Adrenal gland (tissue), 19 donors: ENCODE measurements around the gene OR10J5. TPM values are rescaled to one million over a fixed set of nuclear protein-coding genes. Genes with fewer than 3 reads are reported as not detected.

Experiments
- DNase-seq, 7 donors: peaks; one replicate each; pipeline ENCODE4 v3.0.0-alpha.2; 2019 to 2020
- H3K27ac ChIP-seq, 5 donors: fragments of 200-600 bp; sonication (generic) in 4 of 5; 1 replicate in 3 of 5; 2 replicates in 2 of 5; pipeline versions ENCODE4 v1.5.1 to v1.8.0; 2016 to 2020; ENCODE audit warnings: mild to moderate bottlenecking in 1 of 5
- H3K27me3 ChIP-seq: fragments of 200-600 bp; 2 replicates; pipeline ENCODE4 v1.8.0; 2021
- H3K36me3 ChIP-seq, 2 donors: fragments of 200-600 bp; replicated peaks in 1 of 2; 1 replicate in 1 of 2; 2 replicates in 1 of 2; pipeline versions ENCODE4 v1.5.1 to v1.8.0; 2018 to 2022
- H3K4me1 ChIP-seq, 2 donors: fragments of 200-600 bp; replicated peaks in 1 of 2; 1 replicate in 1 of 2; 2 replicates in 1 of 2; pipeline versions ENCODE4 v1.5.1 to v1.8.0; 2018 to 2021
- H3K4me3 ChIP-seq, 4 donors: fragments of 200-600 bp; sonication (generic) in 3 of 4; one replicate each; pipeline ENCODE4 v1.5.1; 2016 to 2018
- H3K9me3 ChIP-seq, 3 donors: fragments of 200-600 bp; sonication (generic) in 1 of 3; replicated peaks in 1 of 3; 1 replicate in 2 of 3; 2 replicates in 1 of 3; pipeline versions ENCODE4 v1.5.1 to v1.8.0; 2016 to 2021
- POLR2A ChIP-seq, 2 donors: fragments of 450-650 bp; IDR thresholded peaks; one replicate each; pipeline ENCODE4 v1.6.1; 2017; ENCODE audit warnings: antibody characterized with exemption in 2 of 2, mild to moderate bottlenecking in 2 of 2, moderate library complexity in 1 of 2
- WGBS, 4 donors: extraction: QIAGEN DNeasy Blood & Tissue Kit in 2 of 4; methylation state at CpG; one replicate each; pipeline versions ENCODE4 v1.1.5 to v1.1.7; 2013 to 2017; 5-methylcytosine and 5-hydroxymethylcytosine counted together
- intact Hi-C, 2 donors: fragments of 100-400 bp; cut with DNase I; formaldehyde crosslinking; loops; one replicate each; pipeline versions ENCODE4 v1.14.1 to v1.15.0; 2022 to 2023
- long read RNA-seq, 10 donors: library from polyadenylated mRNA in 3 of 10; unstranded in 2 of 10; stranded (forward) in 1 of 10; transcript quantifications; one replicate each; pipeline ENCODE4 v2.0.0 and lab custom pipeline, GENCODE V29; 2021 to 2026
- polyA plus RNA-seq, 3 donors: library from polyadenylated mRNA; stranded (reverse); fragments of 200-250 nt in 2 of 3; fragments of 350-450 nt in 1 of 3; fragmentation: Illumina TruSeq in 1 of 3; extraction: RNeasy Lipid Tissue Mini Kit (QIAGEN cat#74804) in 1 of 3; gene quantifications; one replicate each; pipeline ENCODE4 v1.2.3, GENCODE V29; 2013 to 2014
- total RNA-seq, 9 donors: library from RNA; depleted of rRNA in 4 of 9; stranded (reverse); fragments of >200 nt in 4 of 9; fragments of 120-200 nt in 1 of 9; fragmentation: NEBNext Ultra II Directional in 1 of 9; extraction: Animal tissue kit (Norgen Biotek cat#: 25700) in 1 of 9; gene quantifications; one replicate each; pipeline versions ENCODE4 v1.1.0 to v1.2.4, GENCODE V29; 2013 to 2023
- TF ChIP-seq, protein P1 (sequence below), 6 experiments: fragments of 450-650 bp in 4 of 6; fragments of 200-600 bp in 2 of 6; sonication (generic) in 1 of 6; IDR thresholded peaks; 1 replicate in 5 of 6; 2 replicates in 1 of 6; pipeline versions ENCODE4 v1.5.1 to v1.8.0; 2016 to 2021; ENCODE audit warnings: antibody characterized with exemption in 6 of 6, mild to moderate bottlenecking in 2 of 6, moderate library complexity in 1 of 6
- donor health status: healthy with polysubstance abuse.
- donor health status: Bipolar disorder and iron deficiency.
- donor health status: DM: yes; HTN: yes; CAD: no.
- donor health status: DM: no; HTN: no; CAD: no.
- donor health status: DM: no; HTN: no; CAD: no.
- donor health status: DM: yes; HTN: yes; CAD: no.

Gene OR10J5, protein sequence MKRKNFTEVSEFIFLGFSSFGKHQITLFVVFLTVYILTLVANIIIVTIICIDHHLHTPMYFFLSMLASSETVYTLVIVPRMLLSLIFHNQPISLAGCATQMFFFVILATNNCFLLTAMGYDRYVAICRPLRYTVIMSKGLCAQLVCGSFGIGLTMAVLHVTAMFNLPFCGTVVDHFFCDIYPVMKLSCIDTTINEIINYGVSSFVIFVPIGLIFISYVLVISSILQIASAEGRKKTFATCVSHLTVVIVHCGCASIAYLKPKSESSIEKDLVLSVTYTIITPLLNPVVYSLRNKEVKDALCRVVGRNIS
- not detected for total RNA-seq
- polyA plus RNA-seq = not detected
- long read RNA-seq, donor 1 = 0 reads
- long read RNA-seq, donor 2 = 0 reads
- long read RNA-seq, donor 3 = 0 reads
- long read RNA-seq, donor 4 = 0 reads
- long read RNA-seq, donor 5 = 0 reads
- long read RNA-seq, donor 6 = 0 reads
- long read RNA-seq, donor 7 = 0 reads
- long read RNA-seq, donor 8 = 0 reads
- long read RNA-seq, donor 9 = 0 reads
- long read RNA-seq, donor 10 = 0 reads

GRCh38 chr1:159535907-159536306, at the start of gene OR10J5:
Gene OR10J5, minus strand, starts transcription at chr1:159536007. Its CDS starts 0 bp downstream, at chr1:159536007.
- no peak within 1 kb of the TSS for H3K4me3 ChIP-seq
- intact Hi-C loops = no loop called here
- no peak for DNase-seq
- H3K27ac ChIP-seq = no peak within 1 kb of the TSS
- no peaks in the 10 kb centered on the region for H3K27me3 ChIP-seq
- 75 to 100% (median 88%) methylated on average over 1 of the region's 1 CpG for WGBS, 4 donors
- TF ChIP-seq POLR2A (IDR thresholded peaks at IDR 0.05) = no peak
- TF ChIP-seq, protein P1, sequence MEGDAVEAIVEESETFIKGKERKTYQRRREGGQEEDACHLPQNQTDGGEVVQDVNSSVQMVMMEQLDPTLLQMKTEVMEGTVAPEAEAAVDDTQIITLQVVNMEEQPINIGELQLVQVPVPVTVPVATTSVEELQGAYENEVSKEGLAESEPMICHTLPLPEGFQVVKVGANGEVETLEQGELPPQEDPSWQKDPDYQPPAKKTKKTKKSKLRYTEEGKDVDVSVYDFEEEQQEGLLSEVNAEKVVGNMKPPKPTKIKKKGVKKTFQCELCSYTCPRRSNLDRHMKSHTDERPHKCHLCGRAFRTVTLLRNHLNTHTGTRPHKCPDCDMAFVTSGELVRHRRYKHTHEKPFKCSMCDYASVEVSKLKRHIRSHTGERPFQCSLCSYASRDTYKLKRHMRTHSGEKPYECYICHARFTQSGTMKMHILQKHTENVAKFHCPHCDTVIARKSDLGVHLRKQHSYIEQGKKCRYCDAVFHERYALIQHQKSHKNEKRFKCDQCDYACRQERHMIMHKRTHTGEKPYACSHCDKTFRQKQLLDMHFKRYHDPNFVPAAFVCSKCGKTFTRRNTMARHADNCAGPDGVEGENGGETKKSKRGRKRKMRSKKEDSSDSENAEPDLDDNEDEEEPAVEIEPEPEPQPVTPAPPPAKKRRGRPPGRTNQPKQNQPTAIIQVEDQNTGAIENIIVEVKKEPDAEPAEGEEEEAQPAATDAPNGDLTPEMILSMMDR (IDR thresholded peaks at IDR 0.05) = no peak
- H3K36me3 ChIP-seq = no peaks in the 10 kb centered on the region
- H3K9me3 ChIP-seq = no peaks in the 10 kb centered on the region
- no peaks in the 10 kb centered on the region for H3K4me1 ChIP-seq

DNA sequence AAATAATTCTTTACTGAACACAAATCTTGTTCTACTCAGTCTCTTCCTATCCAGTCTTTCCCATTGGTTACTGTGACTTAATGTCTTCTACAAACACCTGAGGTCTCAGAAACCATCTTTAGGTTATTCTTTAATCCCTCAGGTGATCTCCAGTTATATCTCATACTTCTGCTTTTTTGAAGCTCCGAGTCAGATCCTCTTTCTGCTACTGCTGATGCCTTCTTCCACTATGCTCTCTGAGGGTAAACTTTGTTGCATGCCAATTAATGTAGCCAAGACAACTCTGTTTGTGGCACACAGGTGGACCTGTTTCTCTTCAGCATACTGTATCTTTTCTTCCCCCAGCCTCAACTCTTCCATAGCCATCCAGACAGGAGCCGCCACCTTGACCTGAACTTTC, 48.7 kb upstream of the OR10J5 start:
- TF ChIP-seq, protein P1 (IDR thresholded peaks at IDR 0.05) = no peak
- TF ChIP-seq POLR2A (IDR thresholded peaks at IDR 0.05) = no peak
- H3K4me3 ChIP-seq = no peak overlapping the region
- H3K27me3 ChIP-seq = no peaks in the 10 kb centered on the region
- no peaks in the 10 kb centered on the region for H3K9me3 ChIP-seq
- intact Hi-C loops = no loop called here
- H3K36me3 ChIP-seq = no peaks in the 10 kb centered on the region
- no peak overlapping the region for H3K27ac ChIP-seq
- no peaks in the 10 kb centered on the region for H3K4me1 ChIP-seq
- DNase-seq = no peak
- WGBS, 4 donors = 63 to 77% (median 66%) methylated on average over 2 of the region's 2 CpGs

DNA sequence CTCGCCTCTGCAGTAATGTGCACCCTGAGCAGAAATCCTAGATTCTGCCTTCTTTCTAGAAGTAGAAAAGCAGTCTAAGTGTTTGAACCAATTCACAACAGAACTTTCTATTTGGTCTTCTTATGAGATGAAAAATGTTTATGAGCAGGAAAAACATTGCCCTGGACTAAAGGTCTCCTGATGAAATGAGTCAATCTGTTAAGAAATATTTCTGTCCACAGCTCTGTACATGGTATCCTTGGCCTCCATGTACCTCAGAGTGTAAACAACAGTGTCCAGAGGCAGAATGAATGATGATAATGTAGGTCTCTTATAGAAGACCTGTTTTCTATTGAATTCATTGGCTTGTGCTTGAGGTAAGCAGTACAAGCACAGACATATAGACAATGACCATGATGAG, 45.6 kb upstream of the OR10J5 start:
- intact Hi-C loops = no loop called here
- H3K27me3 ChIP-seq = no peaks in the 10 kb centered on the region
- no peaks in the 10 kb centered on the region for H3K36me3 ChIP-seq
- H3K4me1 ChIP-seq = no peaks in the 10 kb centered on the region
- DNase-seq = no peak
- no peaks in the 10 kb centered on the region for H3K9me3 ChIP-seq
- no peak overlapping the region for H3K27ac ChIP-seq
- no peak overlapping the region for H3K4me3 ChIP-seq
- TF ChIP-seq, protein P1 (IDR thresholded peaks at IDR 0.05) = no peak
- TF ChIP-seq POLR2A (IDR thresholded peaks at IDR 0.05) = no peak
- 76 to 89% (median 79%) methylated on average over 1 of the region's 1 CpG for WGBS, 4 donors

- intact Hi-C loops = no loop called here
- no peaks in the 10 kb centered on the region for H3K36me3 ChIP-seq
- WGBS, 4 donors = 51 to 67% (median 60%) methylated on average over 3 of the region's 3 CpGs
- H3K9me3 ChIP-seq = no peaks in the 10 kb centered on the region
- no peaks in the 10 kb centered on the region for H3K27me3 ChIP-seq
- H3K27ac ChIP-seq = no peak overlapping the region
- H3K4me3 ChIP-seq = no peak overlapping the region
- TF ChIP-seq POLR2A (IDR thresholded peaks at IDR 0.05) = no peak
- TF ChIP-seq, protein P1 (IDR thresholded peaks at IDR 0.05) = no peak
- H3K4me1 ChIP-seq = no peaks in the 10 kb centered on the region
- no peak for DNase-seq
These were observed 44.5 kb upstream of the OR10J5 start for GRCh38 chr1:159580340-159580739.
